ENCODE data around the gene MLLT6.

DNA sequence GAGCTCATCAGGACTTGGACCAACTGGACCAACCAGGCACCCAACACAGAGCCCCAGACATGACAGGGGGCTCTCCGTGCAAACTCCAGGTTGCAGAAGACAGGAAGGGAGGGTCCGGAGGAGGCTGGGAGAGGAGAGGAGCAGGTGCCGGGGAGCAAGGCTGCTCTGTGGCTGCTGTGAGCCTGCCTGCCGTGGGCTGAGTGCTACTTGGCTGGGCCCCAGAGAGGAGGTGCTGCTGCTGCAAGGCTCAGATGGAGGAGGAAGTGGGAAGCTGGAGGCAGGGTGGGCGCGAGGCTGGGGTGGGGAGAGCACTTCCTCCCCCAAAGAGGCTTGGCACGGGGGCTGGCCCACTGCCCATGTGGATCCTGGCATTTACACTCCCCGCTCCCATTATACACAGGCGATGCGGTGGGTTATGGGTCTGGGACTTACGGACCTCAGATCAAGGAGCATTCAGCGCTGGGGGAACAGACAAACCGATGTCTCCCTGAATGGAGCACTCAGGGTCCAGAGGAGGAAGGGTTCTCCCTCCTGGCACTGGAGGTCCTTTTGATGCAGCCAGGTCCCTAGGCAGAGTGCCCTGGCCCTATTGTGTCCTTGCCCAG, 46.2 kb upstream of the MLLT6 start:
- TF ChIP-seq, protein P1, sequence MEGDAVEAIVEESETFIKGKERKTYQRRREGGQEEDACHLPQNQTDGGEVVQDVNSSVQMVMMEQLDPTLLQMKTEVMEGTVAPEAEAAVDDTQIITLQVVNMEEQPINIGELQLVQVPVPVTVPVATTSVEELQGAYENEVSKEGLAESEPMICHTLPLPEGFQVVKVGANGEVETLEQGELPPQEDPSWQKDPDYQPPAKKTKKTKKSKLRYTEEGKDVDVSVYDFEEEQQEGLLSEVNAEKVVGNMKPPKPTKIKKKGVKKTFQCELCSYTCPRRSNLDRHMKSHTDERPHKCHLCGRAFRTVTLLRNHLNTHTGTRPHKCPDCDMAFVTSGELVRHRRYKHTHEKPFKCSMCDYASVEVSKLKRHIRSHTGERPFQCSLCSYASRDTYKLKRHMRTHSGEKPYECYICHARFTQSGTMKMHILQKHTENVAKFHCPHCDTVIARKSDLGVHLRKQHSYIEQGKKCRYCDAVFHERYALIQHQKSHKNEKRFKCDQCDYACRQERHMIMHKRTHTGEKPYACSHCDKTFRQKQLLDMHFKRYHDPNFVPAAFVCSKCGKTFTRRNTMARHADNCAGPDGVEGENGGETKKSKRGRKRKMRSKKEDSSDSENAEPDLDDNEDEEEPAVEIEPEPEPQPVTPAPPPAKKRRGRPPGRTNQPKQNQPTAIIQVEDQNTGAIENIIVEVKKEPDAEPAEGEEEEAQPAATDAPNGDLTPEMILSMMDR (IDR thresholded peaks at IDR 0.05; ENCODE audit: low read depth, low read length), result no peak
- TF ChIP-seq EZH2phosphoT487 (IDR thresholded peaks at IDR 0.05; ENCODE audit: low read depth), result no peak

All from OCI-LY3 (cell line).